ENCODE data around the gene PDRG1. TPM values are rescaled to one million over a fixed set of nuclear protein-coding genes. Genes with fewer than 3 reads are reported as not detected.

The PDRG1 gene
- polyA plus RNA-seq, 1 of the 3 experiments (the other 2 are of a cell fraction) = 18.9 TPM

GRCh38 chr20:31934491-31934890, 17.4 kb downstream of the PDRG1 start:
- no peak overlapping the region for H3K4me2 ChIP-seq
- H3K9me2 ChIP-seq = no peaks in the 10 kb centered on the region
- TF ChIP-seq SIN3A (IDR thresholded peaks at IDR 0.05; ENCODE audit: borderline replicate concordance, low read depth, low read length) (no peak), IRF3 (IDR thresholded peaks at IDR 0.05; ENCODE audit: low read depth, low read length) (no peak), RXRA (IDR thresholded peaks at IDR 0.05; ENCODE audit: borderline replicate concordance, low read depth) (no peak), GABPA (IDR thresholded peaks at IDR 0.05; ENCODE audit: low read depth) (no peak), PBX3 (IDR thresholded peaks at IDR 0.05) (no peak), JUND (IDR thresholded peaks at IDR 0.05) (no peak), YY1 (IDR thresholded peaks at IDR 0.05; ENCODE audit: low read depth) (no peak), RCOR1 (IDR thresholded peaks at IDR 0.05; ENCODE audit: low read length) (no peak), MXI1 (IDR thresholded peaks at IDR 0.05; ENCODE audit: low read depth, low read length) (no peak), ELF1 (IDR thresholded peaks at IDR 0.05) (no peak), RAD21 (IDR thresholded peaks at IDR 0.05; ENCODE audit: low read length) (no peak), EZH2phosphoT487 (IDR thresholded peaks at IDR 0.05; ENCODE audit: borderline replicate concordance, low read depth) (no peak), NFIC (IDR thresholded peaks at IDR 0.05; ENCODE audit: borderline replicate concordance) (no peak)
- CTCF ChIA-PET = interaction anchor here (1.4 to 1.7 kb wide), 4 partner anchors 17 to 82 kb away, joined by 3 to 8 read pairs (median 6); no protein-coding TSS in a partner anchor
- no peaks in the 10 kb centered on the region for H3K9me3 ChIP-seq
- WGBS (ENCODE audit: low lambda C conversion rate) = 64% methylated on average over 5 of the region's 14 CpGs
- no peaks in the 10 kb centered on the region for H3K79me2 ChIP-seq (ENCODE audit: insufficient read depth)
- no peak overlapping the region for H3K4me3 ChIP-seq (ENCODE audit: low read depth in 2 of 2, low read length in 1 of 2)
- no peak overlapping the region for H2AFZ ChIP-seq (ENCODE audit: low read depth)
- H4K20me1 ChIP-seq (ENCODE audit: insufficient read depth) = no peaks in the 10 kb centered on the region
- H3K9ac ChIP-seq = no peak overlapping the region
- H3K27me3 ChIP-seq (ENCODE audit: insufficient read depth) = no peaks in the 10 kb centered on the region
- no peak for DNase-seq
- no peaks in the 10 kb centered on the region for H3K4me1 ChIP-seq (ENCODE audit: control insufficient read depth in 1 of 2, insufficient read depth in 2 of 2, low read depth in 1 of 2, low read length in 1 of 2)
- no peak overlapping the region for H3K27ac ChIP-seq (ENCODE audit: low read depth in 2 of 2, low read length in 1 of 2)
- H3F3A ChIP-seq (replicated peaks; ENCODE audit: insufficient read depth) = no peaks in the 10 kb centered on the region
- no peaks in the 10 kb centered on the region for H3K36me3 ChIP-seq (replicated peaks in 1 of 2; ENCODE audit: control insufficient read depth in 1 of 2, insufficient read depth in 2 of 2, low read length in 1 of 2)
- POLR2A ChIA-PET = no interaction called here

GRCh38 chr20:31933698-31934097, 18.1 kb downstream of the PDRG1 start:
- Histone ChIP-seq H3K9me2 (no peaks in the 10 kb centered on the region), H3K4me3 (ENCODE audit: low read depth in 2 of 2, low read length in 1 of 2) (no peak overlapping the region), H3K4me1 (ENCODE audit: control insufficient read depth in 1 of 2, insufficient read depth in 2 of 2, low read depth in 1 of 2, low read length in 1 of 2) (no peaks in the 10 kb centered on the region), H3K27me3 (ENCODE audit: insufficient read depth) (no peaks in the 10 kb centered on the region; the same call in 1 of the 2 replicates), H3K27ac (ENCODE audit: low read depth in 2 of 2, low read length in 1 of 2) (no peak overlapping the region), H3K9ac (no peak overlapping the region), H3K79me2 (ENCODE audit: insufficient read depth) (no peaks in the 10 kb centered on the region), H3K4me2 (no peak overlapping the region), H4K20me1 (ENCODE audit: insufficient read depth) (no peaks in the 10 kb centered on the region), H2AFZ (ENCODE audit: low read depth) (no peak overlapping the region), H3K9me3 (no peaks in the 10 kb centered on the region), H3K36me3 (replicated peaks in 1 of 2; ENCODE audit: control insufficient read depth in 1 of 2, insufficient read depth in 2 of 2, low read length in 1 of 2) (no peaks in the 10 kb centered on the region), H3F3A (replicated peaks; ENCODE audit: insufficient read depth) (no peaks in the 10 kb centered on the region)
- no peak for TF ChIP-seq RCOR1 (IDR thresholded peaks at IDR 0.05; ENCODE audit: low read length)
- TF ChIP-seq MXI1 (IDR thresholded peaks at IDR 0.05; ENCODE audit: low read depth, low read length) = no peak
- no peak for TF ChIP-seq CHD2 (IDR thresholded peaks at IDR 0.05; ENCODE audit: low read length, partially characterized antibody)
- no peak for TF ChIP-seq TAF1 (IDR thresholded peaks at IDR 0.05; ENCODE audit: borderline replicate concordance, low read depth, low read length)
- no peak for TF ChIP-seq JUND (IDR thresholded peaks at IDR 0.05)
- no peak for TF ChIP-seq TCF12 (IDR thresholded peaks at IDR 0.05)
- WGBS (ENCODE audit: low lambda C conversion rate) = 64% methylated on average over 8 of the region's 10 CpGs
- ChIA-PET POLR2A (no interaction called here), CTCF (interaction anchor here (0.8 to 1.7 kb wide), 3 partner anchors 9 to 81 kb away, joined by 3 to 6 read pairs (median 4); partner anchors contain the start of gene PDRG1)
- no peak for DNase-seq

Data from SK-N-SH (cell line).